ENCODE results near the gene EML2. TPM values are rescaled to one million over a fixed set of nuclear protein-coding genes. Genes with fewer than 3 reads are reported as not detected.

EML2 gene
- total and polyA plus RNA-seq, 10 of the 15 experiments (the other 5 are each of a cell fraction or from before 2014, with no cell fraction given): 1.6 to 64.0 (median 27.5) TPM

DNA sequence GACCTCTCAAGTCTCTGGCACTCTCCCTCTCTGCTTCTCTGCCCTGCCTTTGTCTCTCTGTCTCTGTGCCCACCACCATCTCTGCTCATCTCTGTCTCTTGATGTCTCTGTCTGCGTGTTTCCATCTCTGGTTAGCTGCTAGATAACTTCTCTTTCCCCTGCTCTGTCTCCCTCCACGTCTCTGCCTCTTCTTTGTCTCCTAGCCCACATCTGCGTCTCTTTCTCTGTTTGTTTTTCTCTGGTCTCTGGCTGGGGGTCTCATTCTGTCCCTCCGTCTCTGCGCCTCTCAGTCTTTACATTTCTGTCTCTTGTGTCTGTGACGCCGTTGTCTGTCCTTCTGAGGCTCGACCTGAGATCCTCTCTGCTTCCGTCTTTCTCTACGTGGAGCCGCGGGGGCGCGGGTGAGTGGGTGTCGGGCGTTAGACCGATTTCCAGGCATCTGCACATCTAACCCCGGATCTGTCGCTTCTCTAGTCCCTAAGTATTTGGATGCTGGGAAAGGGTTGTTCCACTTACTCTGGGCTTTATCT, 29.2 kb upstream of the EML2 start (continued):
- TF ChIP-seq, protein P1, sequence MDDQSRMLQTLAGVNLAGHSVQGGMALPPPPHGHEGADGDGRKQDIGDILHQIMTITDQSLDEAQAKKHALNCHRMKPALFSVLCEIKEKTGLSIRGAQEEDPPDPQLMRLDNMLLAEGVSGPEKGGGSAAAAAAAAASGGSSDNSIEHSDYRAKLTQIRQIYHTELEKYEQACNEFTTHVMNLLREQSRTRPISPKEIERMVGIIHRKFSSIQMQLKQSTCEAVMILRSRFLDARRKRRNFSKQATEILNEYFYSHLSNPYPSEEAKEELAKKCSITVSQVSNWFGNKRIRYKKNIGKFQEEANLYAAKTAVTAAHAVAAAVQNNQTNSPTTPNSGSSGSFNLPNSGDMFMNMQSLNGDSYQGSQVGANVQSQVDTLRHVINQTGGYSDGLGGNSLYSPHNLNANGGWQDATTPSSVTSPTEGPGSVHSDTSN (IDR thresholded peaks at IDR 0.05; ENCODE audit: insufficient replicate concordance, low read depth, low read length): no peak
- TF ChIP-seq EZH2 (IDR thresholded peaks at IDR 0.05; ENCODE audit: borderline replicate concordance, control insufficient read depth, low read depth, low read length) (no peak), MEF2B (IDR thresholded peaks at IDR 0.05; ENCODE audit: partially characterized antibody, poor library complexity, severe bottlenecking) (no peak), RB1 (IDR thresholded peaks at IDR 0.05; ENCODE audit: borderline replicate concordance) (no peak), SMAD1 (IDR thresholded peaks at IDR 0.05; ENCODE audit: low read depth, partially characterized antibody) (no peak), CHD4 (IDR thresholded peaks at IDR 0.05) (no peak), ZNF207 (IDR thresholded peaks at IDR 0.05; ENCODE audit: borderline replicate concordance) (no peak), SREBF1 (IDR thresholded peaks at IDR 0.05; ENCODE audit: low read length) (no peak), FOXK2 (IDR thresholded peaks at IDR 0.05) (no peak), ZBED1 (IDR thresholded peaks at IDR 0.05; ENCODE audit: borderline replicate concordance) (no peak), RAD51 (IDR thresholded peaks at IDR 0.05) (no peak), KAT2A (conservative IDR thresholded peaks at IDR 0.05; ENCODE audit: control insufficient read depth, low read depth, low read length) (no peak), NFIC (IDR thresholded peaks at IDR 0.05; ENCODE audit: low read depth, low read length) (no peak), MEF2A (IDR thresholded peaks at IDR 0.05; ENCODE audit: insufficient read depth, low read depth, low read length) (no peak), YBX1 (IDR thresholded peaks at IDR 0.05) (0 out of 2 replicates have a peak, but pooled peaks have one; percentile 15), GATAD2B (conservative IDR thresholded peaks at IDR 0.05; ENCODE audit: low read depth) (no peak), RUNX3 (IDR thresholded peaks at IDR 0.05; ENCODE audit: low read length) (no peak), SIN3A (IDR thresholded peaks at IDR 0.05; ENCODE audit: low read depth, low read length) (no peak; the same call in 1 of the 2 replicates)
- TF ChIP-seq, protein P2, sequence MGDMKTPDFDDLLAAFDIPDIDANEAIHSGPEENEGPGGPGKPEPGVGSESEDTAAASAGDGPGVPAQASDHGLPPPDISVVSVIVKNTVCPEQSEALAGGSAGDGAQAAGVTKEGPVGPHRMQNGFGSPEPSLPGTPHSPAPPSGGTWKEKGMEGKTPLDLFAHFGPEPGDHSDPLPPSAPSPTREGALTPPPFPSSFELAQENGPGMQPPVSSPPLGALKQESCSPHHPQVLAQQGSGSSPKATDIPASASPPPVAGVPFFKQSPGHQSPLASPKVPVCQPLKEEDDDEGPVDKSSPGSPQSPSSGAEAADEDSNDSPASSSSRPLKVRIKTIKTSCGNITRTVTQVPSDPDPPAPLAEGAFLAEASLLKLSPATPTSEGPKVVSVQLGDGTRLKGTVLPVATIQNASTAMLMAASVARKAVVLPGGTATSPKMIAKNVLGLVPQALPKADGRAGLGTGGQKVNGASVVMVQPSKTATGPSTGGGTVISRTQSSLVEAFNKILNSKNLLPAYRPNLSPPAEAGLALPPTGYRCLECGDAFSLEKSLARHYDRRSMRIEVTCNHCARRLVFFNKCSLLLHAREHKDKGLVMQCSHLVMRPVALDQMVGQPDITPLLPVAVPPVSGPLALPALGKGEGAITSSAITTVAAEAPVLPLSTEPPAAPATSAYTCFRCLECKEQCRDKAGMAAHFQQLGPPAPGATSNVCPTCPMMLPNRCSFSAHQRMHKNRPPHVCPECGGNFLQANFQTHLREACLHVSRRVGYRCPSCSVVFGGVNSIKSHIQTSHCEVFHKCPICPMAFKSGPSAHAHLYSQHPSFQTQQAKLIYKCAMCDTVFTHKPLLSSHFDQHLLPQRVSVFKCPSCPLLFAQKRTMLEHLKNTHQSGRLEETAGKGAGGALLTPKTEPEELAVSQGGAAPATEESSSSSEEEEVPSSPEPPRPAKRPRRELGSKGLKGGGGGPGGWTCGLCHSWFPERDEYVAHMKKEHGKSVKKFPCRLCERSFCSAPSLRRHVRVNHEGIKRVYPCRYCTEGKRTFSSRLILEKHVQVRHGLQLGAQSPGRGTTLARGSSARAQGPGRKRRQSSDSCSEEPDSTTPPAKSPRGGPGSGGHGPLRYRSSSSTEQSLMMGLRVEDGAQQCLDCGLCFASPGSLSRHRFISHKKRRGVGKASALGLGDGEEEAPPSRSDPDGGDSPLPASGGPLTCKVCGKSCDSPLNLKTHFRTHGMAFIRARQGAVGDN (IDR thresholded peaks at IDR 0.05): no peak
- TF ChIP-seq, protein P3, sequence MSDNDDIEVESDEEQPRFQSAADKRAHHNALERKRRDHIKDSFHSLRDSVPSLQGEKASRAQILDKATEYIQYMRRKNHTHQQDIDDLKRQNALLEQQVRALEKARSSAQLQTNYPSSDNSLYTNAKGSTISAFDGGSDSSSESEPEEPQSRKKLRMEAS (IDR thresholded peaks at IDR 0.05; ENCODE audit: low read depth, low read length): no peak
- TF ChIP-seq, protein P4, sequence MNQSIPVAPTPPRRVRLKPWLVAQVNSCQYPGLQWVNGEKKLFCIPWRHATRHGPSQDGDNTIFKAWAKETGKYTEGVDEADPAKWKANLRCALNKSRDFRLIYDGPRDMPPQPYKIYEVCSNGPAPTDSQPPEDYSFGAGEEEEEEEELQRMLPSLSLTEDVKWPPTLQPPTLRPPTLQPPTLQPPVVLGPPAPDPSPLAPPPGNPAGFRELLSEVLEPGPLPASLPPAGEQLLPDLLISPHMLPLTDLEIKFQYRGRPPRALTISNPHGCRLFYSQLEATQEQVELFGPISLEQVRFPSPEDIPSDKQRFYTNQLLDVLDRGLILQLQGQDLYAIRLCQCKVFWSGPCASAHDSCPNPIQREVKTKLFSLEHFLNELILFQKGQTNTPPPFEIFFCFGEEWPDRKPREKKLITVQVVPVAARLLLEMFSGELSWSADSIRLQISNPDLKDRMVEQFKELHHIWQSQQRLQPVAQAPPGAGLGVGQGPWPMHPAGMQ (IDR thresholded peaks at IDR 0.05; ENCODE audit: borderline replicate concordance): no peak; the same call in 1 of the 2 replicates
- TF ChIP-seq, protein P5, sequence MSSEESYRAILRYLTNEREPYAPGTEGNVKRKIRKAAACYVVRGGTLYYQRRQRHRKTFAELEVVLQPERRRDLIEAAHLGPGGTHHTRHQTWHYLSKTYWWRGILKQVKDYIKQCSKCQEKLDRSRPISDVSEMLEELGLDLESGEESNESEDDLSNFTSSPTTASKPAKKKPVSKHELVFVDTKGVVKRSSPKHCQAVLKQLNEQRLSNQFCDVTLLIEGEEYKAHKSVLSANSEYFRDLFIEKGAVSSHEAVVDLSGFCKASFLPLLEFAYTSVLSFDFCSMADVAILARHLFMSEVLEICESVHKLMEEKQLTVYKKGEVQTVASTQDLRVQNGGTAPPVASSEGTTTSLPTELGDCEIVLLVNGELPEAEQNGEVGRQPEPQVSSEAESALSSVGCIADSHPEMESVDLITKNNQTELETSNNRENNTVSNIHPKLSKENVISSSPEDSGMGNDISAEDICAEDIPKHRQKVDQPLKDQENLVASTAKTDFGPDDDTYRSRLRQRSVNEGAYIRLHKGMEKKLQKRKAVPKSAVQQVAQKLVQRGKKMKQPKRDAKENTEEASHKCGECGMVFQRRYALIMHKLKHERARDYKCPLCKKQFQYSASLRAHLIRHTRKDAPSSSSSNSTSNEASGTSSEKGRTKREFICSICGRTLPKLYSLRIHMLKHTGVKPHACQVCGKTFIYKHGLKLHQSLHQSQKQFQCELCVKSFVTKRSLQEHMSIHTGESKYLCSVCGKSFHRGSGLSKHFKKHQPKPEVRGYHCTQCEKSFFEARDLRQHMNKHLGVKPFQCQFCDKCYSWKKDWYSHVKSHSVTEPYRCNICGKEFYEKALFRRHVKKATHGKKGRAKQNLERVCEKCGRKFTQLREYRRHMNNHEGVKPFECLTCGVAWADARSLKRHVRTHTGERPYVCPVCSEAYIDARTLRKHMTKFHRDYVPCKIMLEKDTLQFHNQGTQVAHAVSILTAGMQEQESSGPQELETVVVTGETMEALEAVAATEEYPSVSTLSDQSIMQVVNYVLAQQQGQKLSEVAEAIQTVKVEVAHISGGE (CRISPR knock-in tag; IDR thresholded peaks at IDR 0.05): no peak

Data from GM12878 (cell line).